ENCODE data around the gene ASZ1. TPM values are rescaled to one million over a fixed set of nuclear protein-coding genes. Genes with fewer than 3 reads are reported as not detected.

ASZ1 gene
- polyA plus RNA-seq, 1 donor from 2014 or later = not detected

DNA sequence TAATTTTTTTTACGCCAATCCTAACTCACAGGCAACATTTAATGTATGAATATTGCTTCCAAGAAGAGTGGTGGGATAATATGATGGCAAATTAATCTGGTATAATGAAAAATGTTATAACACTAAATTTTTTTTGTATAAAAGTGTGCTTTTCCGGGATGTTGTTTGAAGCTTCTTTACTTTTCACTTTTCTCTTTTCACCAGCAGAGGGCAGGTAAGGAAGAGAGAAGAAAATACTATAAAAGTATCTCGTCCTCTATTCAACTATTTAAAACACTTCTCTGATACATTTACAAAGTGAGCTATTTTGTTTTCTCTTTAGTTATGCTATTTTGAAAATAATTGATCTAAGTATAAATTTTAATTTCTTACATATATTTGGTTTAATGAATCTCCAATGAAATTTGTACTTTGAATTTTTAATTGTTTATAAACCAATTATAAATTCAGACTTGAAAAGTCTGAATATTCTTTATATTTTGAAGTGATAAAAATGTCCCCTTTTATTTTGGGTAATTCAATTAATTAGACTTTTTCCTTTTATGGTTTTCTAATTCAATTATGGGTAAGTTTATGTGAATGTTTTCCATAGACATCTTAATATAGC, 31.8 kb upstream of the ASZ1 start:
- Histone ChIP-seq H3K27me3 (ENCODE audit: insufficient read depth, low read depth, low read length) (no peaks in the 10 kb centered on the region), H3K9ac (ENCODE audit: low read length) (no peak overlapping the region), H3K4me3 (ENCODE audit: low read length) (no peak overlapping the region), H2AFZ (ENCODE audit: low read depth, low read length) (no peak overlapping the region), H3F3A (ENCODE audit: insufficient read depth, low read length, poor library complexity, severe bottlenecking) (no peaks in the 10 kb centered on the region), H3K4me2 (ENCODE audit: low read length) (no peak overlapping the region), H3K27ac (ENCODE audit: low read length) (no peak overlapping the region), H3K9me3 (ENCODE audit: low read length) (no peaks in the 10 kb centered on the region), H3K36me3 (ENCODE audit: insufficient read depth, low read length) (no peaks in the 10 kb centered on the region), H4K20me1 (ENCODE audit: insufficient read depth) (no peaks in the 10 kb centered on the region), H3K9me2 (ENCODE audit: insufficient read depth, low read length) (no peaks in the 10 kb centered on the region), H3K79me2 (replicated peaks; ENCODE audit: insufficient read depth, low read length) (no peaks in the 10 kb centered on the region)
- no peak for TF ChIP-seq EZH2 (IDR thresholded peaks at IDR 0.05; ENCODE audit: borderline replicate concordance, insufficient read depth, low read length, poor library complexity, severe bottlenecking)
- no peak for TF ChIP-seq MXI1 (conservative IDR thresholded peaks at IDR 0.05; ENCODE audit: poor library complexity, severe bottlenecking)
- TF ChIP-seq TAF1 (IDR thresholded peaks at IDR 0.05; ENCODE audit: low read depth) = no peak
- TF ChIP-seq, protein P1, sequence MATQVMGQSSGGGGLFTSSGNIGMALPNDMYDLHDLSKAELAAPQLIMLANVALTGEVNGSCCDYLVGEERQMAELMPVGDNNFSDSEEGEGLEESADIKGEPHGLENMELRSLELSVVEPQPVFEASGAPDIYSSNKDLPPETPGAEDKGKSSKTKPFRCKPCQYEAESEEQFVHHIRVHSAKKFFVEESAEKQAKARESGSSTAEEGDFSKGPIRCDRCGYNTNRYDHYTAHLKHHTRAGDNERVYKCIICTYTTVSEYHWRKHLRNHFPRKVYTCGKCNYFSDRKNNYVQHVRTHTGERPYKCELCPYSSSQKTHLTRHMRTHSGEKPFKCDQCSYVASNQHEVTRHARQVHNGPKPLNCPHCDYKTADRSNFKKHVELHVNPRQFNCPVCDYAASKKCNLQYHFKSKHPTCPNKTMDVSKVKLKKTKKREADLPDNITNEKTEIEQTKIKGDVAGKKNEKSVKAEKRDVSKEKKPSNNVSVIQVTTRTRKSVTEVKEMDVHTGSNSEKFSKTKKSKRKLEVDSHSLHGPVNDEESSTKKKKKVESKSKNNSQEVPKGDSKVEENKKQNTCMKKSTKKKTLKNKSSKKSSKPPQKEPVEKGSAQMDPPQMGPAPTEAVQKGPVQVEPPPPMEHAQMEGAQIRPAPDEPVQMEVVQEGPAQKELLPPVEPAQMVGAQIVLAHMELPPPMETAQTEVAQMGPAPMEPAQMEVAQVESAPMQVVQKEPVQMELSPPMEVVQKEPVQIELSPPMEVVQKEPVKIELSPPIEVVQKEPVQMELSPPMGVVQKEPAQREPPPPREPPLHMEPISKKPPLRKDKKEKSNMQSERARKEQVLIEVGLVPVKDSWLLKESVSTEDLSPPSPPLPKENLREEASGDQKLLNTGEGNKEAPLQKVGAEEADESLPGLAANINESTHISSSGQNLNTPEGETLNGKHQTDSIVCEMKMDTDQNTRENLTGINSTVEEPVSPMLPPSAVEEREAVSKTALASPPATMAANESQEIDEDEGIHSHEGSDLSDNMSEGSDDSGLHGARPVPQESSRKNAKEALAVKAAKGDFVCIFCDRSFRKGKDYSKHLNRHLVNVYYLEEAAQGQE (IDR thresholded peaks at IDR 0.05; ENCODE audit: borderline replicate concordance) = no peak
- no peak for TF ChIP-seq EP300 (conservative IDR thresholded peaks at IDR 0.05; ENCODE audit: poor library complexity, severe bottlenecking)
- peak; percentile 76 for TF ChIP-seq SMC3 (conservative IDR thresholded peaks at IDR 0.05; ENCODE audit: poor library complexity)
- TF ChIP-seq, protein P2, sequence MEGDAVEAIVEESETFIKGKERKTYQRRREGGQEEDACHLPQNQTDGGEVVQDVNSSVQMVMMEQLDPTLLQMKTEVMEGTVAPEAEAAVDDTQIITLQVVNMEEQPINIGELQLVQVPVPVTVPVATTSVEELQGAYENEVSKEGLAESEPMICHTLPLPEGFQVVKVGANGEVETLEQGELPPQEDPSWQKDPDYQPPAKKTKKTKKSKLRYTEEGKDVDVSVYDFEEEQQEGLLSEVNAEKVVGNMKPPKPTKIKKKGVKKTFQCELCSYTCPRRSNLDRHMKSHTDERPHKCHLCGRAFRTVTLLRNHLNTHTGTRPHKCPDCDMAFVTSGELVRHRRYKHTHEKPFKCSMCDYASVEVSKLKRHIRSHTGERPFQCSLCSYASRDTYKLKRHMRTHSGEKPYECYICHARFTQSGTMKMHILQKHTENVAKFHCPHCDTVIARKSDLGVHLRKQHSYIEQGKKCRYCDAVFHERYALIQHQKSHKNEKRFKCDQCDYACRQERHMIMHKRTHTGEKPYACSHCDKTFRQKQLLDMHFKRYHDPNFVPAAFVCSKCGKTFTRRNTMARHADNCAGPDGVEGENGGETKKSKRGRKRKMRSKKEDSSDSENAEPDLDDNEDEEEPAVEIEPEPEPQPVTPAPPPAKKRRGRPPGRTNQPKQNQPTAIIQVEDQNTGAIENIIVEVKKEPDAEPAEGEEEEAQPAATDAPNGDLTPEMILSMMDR (IDR thresholded peaks at IDR 0.05; ENCODE audit: poor library complexity, severe bottlenecking) = peak; percentile 70
- TF ChIP-seq RAD21 (conservative IDR thresholded peaks at IDR 0.05) = peak; percentile 73
- no peak for TF ChIP-seq POLR2AphosphoS5 (IDR thresholded peaks at IDR 0.05)

DNA sequence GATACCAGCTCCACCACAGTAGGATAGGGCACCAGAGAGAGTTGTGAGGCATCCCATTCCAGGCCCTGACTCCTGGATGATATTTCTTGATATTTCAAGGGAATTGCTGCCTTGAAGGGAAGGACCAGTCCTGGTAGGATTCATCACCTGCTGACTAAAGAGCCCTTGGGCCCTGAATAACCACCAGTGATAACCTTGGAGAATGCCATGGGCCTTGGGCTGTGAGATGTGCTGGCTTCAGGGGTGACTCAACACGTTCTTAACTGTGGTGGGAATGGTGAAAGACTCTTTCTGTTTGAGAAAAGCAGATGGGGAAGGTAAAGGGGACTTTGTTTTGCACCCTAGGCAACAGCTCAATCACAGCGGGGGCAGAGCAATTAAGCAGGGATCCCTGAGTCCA, 21.4 kb upstream of the ASZ1 start:
- Histone ChIP-seq H3K4me3 (ENCODE audit: low read length) (no peak overlapping the region), H3K9ac (ENCODE audit: low read length) (no peak overlapping the region), H3K27ac (ENCODE audit: low read length) (no peak overlapping the region)

More for the DNA sequence above, 21.4 kb upstream of the ASZ1 start:
- H3K9me2 ChIP-seq (ENCODE audit: insufficient read depth, low read length) = no peaks in the 10 kb centered on the region
- H3K79me2 ChIP-seq (replicated peaks; ENCODE audit: insufficient read depth, low read length) = no peaks in the 10 kb centered on the region
- H3K27me3 ChIP-seq (ENCODE audit: insufficient read depth, low read depth, low read length) = no peaks in the 10 kb centered on the region
- H3K36me3 ChIP-seq (ENCODE audit: insufficient read depth, low read length) = no peaks in the 10 kb centered on the region
- H3K9me3 ChIP-seq (ENCODE audit: low read length) = peaks cover 4% of the 10 kb centered on the region
- no peak for TF ChIP-seq TAF1 (IDR thresholded peaks at IDR 0.05; ENCODE audit: low read depth)
- no peak for TF ChIP-seq RAD21 (conservative IDR thresholded peaks at IDR 0.05)
- TF ChIP-seq EP300 (conservative IDR thresholded peaks at IDR 0.05; ENCODE audit: poor library complexity, severe bottlenecking) = no peak
- TF ChIP-seq MXI1 (conservative IDR thresholded peaks at IDR 0.05; ENCODE audit: poor library complexity, severe bottlenecking) = no peak
- TF ChIP-seq, protein P2 (IDR thresholded peaks at IDR 0.05; ENCODE audit: poor library complexity, severe bottlenecking) = no peak
- no peaks in the 10 kb centered on the region for H4K20me1 ChIP-seq (ENCODE audit: insufficient read depth)
- H3K4me2 ChIP-seq (ENCODE audit: low read length) = no peak overlapping the region
- no peak overlapping the region for H2AFZ ChIP-seq (ENCODE audit: low read depth, low read length)
- H3F3A ChIP-seq (ENCODE audit: insufficient read depth, low read length, poor library complexity, severe bottlenecking) = no peaks in the 10 kb centered on the region

Data from neural cell (in vitro differentiated cells).